Mucosa of descending colon (tissue), 3 donors: Measurements from ENCODE around the gene BRF1. TPM values are rescaled to one million over a fixed set of nuclear protein-coding genes. Genes with fewer than 3 reads are reported as not detected.

Source experiments
- ATAC-seq: fragments of 200-7000 bp; cut with Tn5 transposase; one replicate; pipeline ENCODE4 v1.9.1; 2020; ENCODE audit warnings: mild to moderate bottlenecking, moderate library complexity
- DNase-seq, 3 donors: peaks; one replicate each; pipeline ENCODE4 v3.0.0-alpha.2; 2020
- H3K36me3 ChIP-seq: fragments of 200-600 bp; one replicate; pipeline ENCODE4 v1.8.0; 2021; ENCODE audit warnings: low read depth, mild to moderate bottlenecking
- H3K4me1 ChIP-seq: fragments of 200-600 bp; one replicate; pipeline ENCODE4 v1.8.0; 2021; ENCODE audit warnings: low read depth, mild to moderate bottlenecking
- H3K4me3 ChIP-seq: fragments of 200-600 bp; one replicate; pipeline ENCODE4 v1.8.0; 2021; ENCODE audit warnings: mild to moderate bottlenecking
- H3K9me3 ChIP-seq: fragments of 200-600 bp; one replicate; pipeline ENCODE4 v1.8.0; 2021; ENCODE audit warnings: mild to moderate bottlenecking
- CTCF ChIP-seq: fragments of 200-600 bp; IDR thresholded peaks from one replicate; pipeline ENCODE4 v1.8.0; 2022; ENCODE audit warnings: antibody characterized with exemption, mild to moderate bottlenecking
- intact Hi-C, 2 donors: fragments of 100-400 bp; cut with DNase I in 1 of 2; cut with micrococcal nuclease in 1 of 2; formaldehyde crosslinking; loops; one replicate each; pipeline versions ENCODE4 v1.11.0 to v1.11.1; 2022; cut with DNase I, micrococcal nuclease
- total RNA-seq, 3 donors: library from RNA; stranded (reverse); fragmentation: NEBNext Ultra II Directional in 2 of 3; extraction: Animal tissue kit (Norgen Biotek cat#: 25700) in 2 of 3; gene quantifications; one replicate each; pipeline versions ENCODE4 v1.2.1 to v1.2.4, GENCODE V29; 2021 to 2023
- donor health status: DM: no; HTN: no; CAD: no; lungs with moderate emphysema.
- donor health status: DM: no; HTN: no; CAD: no.
- donor health status: DM: no; HTN: yes; CAD: no.

BRF1 gene
- total RNA-seq, 3 donors from 2014 or later: 27.4 to 40.1 (median 34.2) TPM

DNA sequence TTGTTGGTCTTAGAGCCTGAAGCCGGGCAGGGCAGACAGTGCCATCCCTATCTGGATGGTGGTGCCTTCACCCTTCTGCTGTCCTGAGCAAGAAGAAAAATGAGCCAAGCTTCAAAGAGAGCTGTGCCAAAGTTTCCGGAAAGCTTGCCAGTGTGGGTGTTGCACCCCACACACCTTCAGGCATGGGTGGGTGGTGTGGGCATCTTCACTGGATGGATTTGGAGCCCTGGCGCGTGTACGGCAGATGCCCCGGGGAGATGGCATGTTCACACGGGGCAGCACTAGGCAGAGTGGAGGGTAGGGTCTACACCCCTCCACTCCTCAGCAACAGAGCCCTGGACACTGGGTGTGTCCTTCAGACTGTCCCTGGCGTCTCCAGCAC, 46.8 kb upstream of the BRF1 start:
- intact Hi-C loops: no loop called here
- no peaks in the 10 kb centered on the region for H3K4me1 ChIP-seq
- H3K36me3 ChIP-seq: no peaks in the 10 kb centered on the region
- H3K4me3 ChIP-seq: no peak overlapping the region
- no peak for DNase-seq
- ATAC-seq: no peak
- TF ChIP-seq CTCF: no peak
- no peaks in the 10 kb centered on the region for H3K9me3 ChIP-seq

DNA sequence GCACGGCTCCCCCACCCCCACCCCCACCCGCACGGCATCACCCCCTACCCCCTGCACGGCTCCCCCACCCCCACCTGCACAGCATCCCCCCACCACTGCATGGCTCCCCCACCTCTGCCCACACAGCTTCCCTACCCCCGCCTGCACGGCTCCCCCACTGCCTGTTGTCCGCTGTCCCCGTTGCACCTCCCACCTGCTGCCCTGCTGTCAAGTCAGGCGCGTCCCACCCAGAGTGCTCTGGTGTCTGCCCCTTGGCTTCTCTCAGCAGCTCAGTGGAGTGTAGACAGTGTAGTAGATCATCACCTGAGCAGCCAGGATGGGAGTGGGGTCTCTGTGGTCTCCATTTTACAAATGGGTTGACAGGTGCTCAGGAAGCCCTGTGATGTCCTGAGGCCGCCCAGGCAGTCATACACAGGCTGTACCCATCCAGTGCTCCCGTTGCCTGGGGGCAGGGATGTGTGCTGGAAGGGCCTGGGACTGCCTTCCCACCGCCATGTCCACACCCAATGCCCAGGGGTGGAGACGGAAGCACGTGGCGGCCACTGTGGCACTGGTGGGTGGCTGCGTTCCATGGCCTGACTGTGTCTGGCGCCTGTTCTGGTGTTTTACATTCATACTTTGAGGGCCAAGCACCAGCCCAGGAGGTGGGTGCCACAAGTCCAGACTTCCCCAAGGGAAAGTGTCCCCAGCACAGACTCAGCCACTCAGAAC, 46.2 kb upstream of the BRF1 start:
- H3K4me1 ChIP-seq: no peaks in the 10 kb centered on the region
- no peak for DNase-seq
- ATAC-seq: no peak
- intact Hi-C loops: no loop called here
- TF ChIP-seq CTCF: no peak
- H3K4me3 ChIP-seq: no peak overlapping the region
- no peaks in the 10 kb centered on the region for H3K9me3 ChIP-seq
- H3K36me3 ChIP-seq: no peaks in the 10 kb centered on the region

- intact Hi-C loops: no loop called here
- H3K36me3 ChIP-seq: no peaks in the 10 kb centered on the region
- no peak overlapping the region for H3K4me3 ChIP-seq
- DNase-seq (no peak), ATAC-seq (no peak)
- no peak for TF ChIP-seq CTCF
- H3K4me1 ChIP-seq: no peaks in the 10 kb centered on the region
- no peaks in the 10 kb centered on the region for H3K9me3 ChIP-seq
Measured at GRCh38 chr14:105346200-105346533, 45.4 kb upstream of the BRF1 start.

DNA sequence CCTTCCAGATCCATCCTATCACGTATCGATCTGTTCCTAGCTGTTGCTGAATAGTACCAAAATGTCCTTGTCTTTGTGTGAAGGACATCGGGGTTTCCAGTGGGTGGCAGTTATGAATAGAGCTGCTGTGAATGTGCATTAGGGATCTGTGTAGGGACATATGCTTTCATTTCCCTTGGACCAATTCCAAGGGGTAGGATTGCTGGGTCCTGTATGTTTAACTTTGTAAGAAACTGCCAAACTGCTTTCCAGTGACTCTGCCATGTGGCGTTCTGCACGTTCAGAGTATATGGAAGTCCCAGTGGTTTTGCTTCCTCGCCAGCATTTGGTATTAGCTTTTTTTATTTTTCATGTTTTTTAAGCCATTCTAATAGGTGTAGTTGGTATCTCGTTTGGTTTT, 42.4 kb upstream of the BRF1 start:
- Histone ChIP-seq H3K4me3 (no peak overlapping the region), H3K9me3 (no peaks in the 10 kb centered on the region), H3K4me1 (no peaks in the 10 kb centered on the region), H3K36me3 (no peaks in the 10 kb centered on the region)
- TF ChIP-seq CTCF: no peak
- DNase-seq (no peak), ATAC-seq (no peak)
- intact Hi-C loops: no loop called here

DNA sequence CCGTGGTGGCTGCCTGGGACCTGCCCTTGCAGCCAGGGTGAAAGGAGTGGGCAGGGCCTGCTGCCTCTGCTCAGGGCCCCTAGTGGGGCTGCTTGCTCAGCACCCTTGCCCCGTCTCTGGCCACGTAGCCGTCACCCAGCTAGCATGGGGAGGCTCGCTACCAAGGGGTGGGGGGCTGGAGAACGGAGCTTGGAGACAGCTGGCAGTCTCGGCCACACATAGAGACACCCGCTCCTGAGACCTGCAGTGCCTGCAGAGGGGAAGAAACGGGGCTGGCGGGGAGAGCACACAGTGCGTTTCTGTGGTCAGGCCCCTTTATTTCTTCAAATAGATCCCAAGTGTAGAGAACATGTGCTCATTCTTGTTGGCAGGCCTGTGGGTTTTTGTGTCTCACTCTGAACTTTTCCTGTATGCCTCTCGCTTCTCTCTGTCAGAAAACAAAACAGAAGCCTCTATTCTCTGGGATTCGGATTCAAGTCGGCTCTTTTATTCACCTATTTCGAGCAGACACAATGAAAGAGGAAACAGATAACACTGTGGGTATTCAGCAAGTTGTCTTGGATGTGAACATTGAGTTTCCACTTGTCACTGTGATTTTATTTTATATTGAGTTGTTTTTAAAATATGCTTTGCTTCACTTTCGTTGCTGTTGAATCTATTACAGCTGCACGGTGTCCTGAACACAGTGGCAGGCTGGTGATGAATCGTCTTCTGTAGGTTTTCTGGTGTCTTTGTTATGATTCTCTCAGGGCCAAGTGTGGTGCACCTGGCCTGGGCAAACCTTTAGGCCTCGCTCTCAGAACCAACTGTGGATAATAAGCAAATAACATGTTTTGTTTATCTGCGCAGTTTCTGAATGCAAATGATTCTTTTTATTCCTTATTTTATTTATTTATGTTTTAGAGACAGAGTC, 40.3 kb upstream of the BRF1 start:
- Histone ChIP-seq H3K4me3 (no peak overlapping the region), H3K4me1 (no peaks in the 10 kb centered on the region), H3K36me3 (no peaks in the 10 kb centered on the region), H3K9me3 (no peaks in the 10 kb centered on the region)
- DNase-seq: no peak
- no peak for ATAC-seq
- intact Hi-C loops: no loop called here
- no peak for TF ChIP-seq CTCF
